K562 (cell line): ENCODE data around the gene P3H1. TPM values are rescaled to one million over a fixed set of nuclear protein-coding genes. Genes with fewer than 3 reads are reported as not detected.

Source experiments
- BDP1 ChIP-seq: IDR thresholded peaks from 3 replicates; pipeline ENCODE4 v1.6.1; 2011; ENCODE audit not compliant: insufficient read length, insufficient read depth
- HDAC1 ChIP-seq, 2 experiments: fragments of 450-650 bp; IDR thresholded peaks; 2 replicates each; pipeline ENCODE4 v1.6.1; 2016 to 2017; ENCODE audit warnings: inconsistent platforms in 1 of 2, mild to moderate bottlenecking in 1 of 2, moderate library complexity in 1 of 2
- SMARCA4 ChIP-seq: fragments of 450-650 bp; IDR thresholded peaks from 2 replicates; pipeline ENCODE4 v1.6.1; 2016
- STAT5B ChIP-seq: fragments of 250-450 bp; sonication (Bioruptor Pico); IDR thresholded peaks from 2 replicates; pipeline ENCODE4 v1.8.0; 2021; ENCODE audit warnings: mild to moderate bottlenecking, inconsistent platforms
- TOE1 ChIP-seq, 2 experiments: fragments of 450-650 bp in 1 of 2; sonication (generic) in 1 of 2; formaldehyde crosslinking in 1 of 2; IDR thresholded peaks; 2 replicates each; pipeline versions ENCODE4 v1.7.1 to v1.8.0; 2016 to 2022; ENCODE audit warnings: borderline replicate concordance in 2 of 2, mild to moderate bottlenecking in 2 of 2, antibody characterized with exemption in 1 of 2, inconsistent platforms in 1 of 2, low read depth in 1 of 2, missing genetic modification reagents in 1 of 2, moderate library complexity in 1 of 2
- WHSC1 ChIP-seq: IDR thresholded peaks from one replicate; pipeline ENCODE4 v1.6.1; 2012; ENCODE audit warnings: low read length, control low read depth, inconsistent platforms
- ZBTB8A ChIP-seq: fragments of 450-650 bp; IDR thresholded peaks from 2 replicates; pipeline ENCODE4 v1.6.1; 2018; ENCODE audit warnings: mild to moderate bottlenecking, moderate library complexity; ENCODE audit not compliant: partially characterized antibody
- ZNF224 ChIP-seq: sonication (generic); formaldehyde crosslinking; IDR thresholded peaks from 2 replicates; pipeline ENCODE4 v1.8.0; 2022; ENCODE audit warnings: mild to moderate bottlenecking, missing genetic modification reagents
- ZNF609 ChIP-seq: sonication (generic); formaldehyde crosslinking; IDR thresholded peaks from 2 replicates; pipeline ENCODE4 v1.8.1; 2023; ENCODE audit warnings: missing genetic modification reagents, mild to moderate bottlenecking, borderline replicate concordance
- ZNF740 ChIP-seq, 3 experiments: fragments of 200-800 bp in 1 of 3; sonication (Bioruptor generic) in 1 of 3; sonication (generic) in 1 of 3; formaldehyde crosslinking in 1 of 3; IDR thresholded peaks; 2 replicates each; pipeline versions ENCODE4 v1.6.1 to v1.8.0; 2016 to 2022; ENCODE audit warnings: mild to moderate bottlenecking in 2 of 3, missing compliant biosample characterization in 2 of 3, missing genetic modification characterization in 2 of 3, missing genetic modification reagents in 1 of 3
- ZNF785 ChIP-seq: fragments of 250-450 bp; sonication (Bioruptor Pico); IDR thresholded peaks from 2 replicates; pipeline ENCODE4 v1.4.0; 2020; ENCODE audit warnings: mild to moderate bottlenecking
- polyA plus RNA-seq, 8 experiments: library from polyadenylated mRNA; depleted of rRNA in 4 of 8; stranded (reverse) in 5 of 8; unstranded in 3 of 8; fragments of >200 nt; fragmentation: Nextera tagmentation in 2 of 8; fragmentation: Illumina TruSeq in 1 of 8; extraction: Ambion mirVana in 2 of 8; extraction: Trizol in 1 of 8; gene quantifications; 2 replicates each; pipeline versions ENCODE4 v1.2.1 to v1.2.3, GENCODE V29; 2011 to 2014; ENCODE audit warnings: inconsistent platforms in 1 of 8, missing spikeins in 1 of 8
- total RNA-seq, 7 experiments: library from RNA; depleted of rRNA in 6 of 7; stranded (reverse); fragments of >200 nt in 6 of 7; fragmentation: Illumina TruSeq in 2 of 7; extraction: Trizol in 2 of 7; gene quantifications; 2 replicates each; pipeline versions ENCODE4 v1.2.1 to v1.2.3, GENCODE V29; 2011 to 2021; ENCODE audit warnings: low replicate concordance in 1 of 7
- TF ChIP-seq, protein P1 (sequence below), 2 experiments: fragments of 450-650 bp; IDR thresholded peaks; 2 replicates each; pipeline ENCODE4 v1.6.1; 2018; ENCODE audit warnings: mild to moderate bottlenecking in 2 of 2, low read depth in 1 of 2; ENCODE audit not compliant: partially characterized antibody in 2 of 2
- TF ChIP-seq, protein P2 (sequence below): sonication (generic); formaldehyde crosslinking; IDR thresholded peaks from 2 replicates; pipeline ENCODE4 v1.8.1; 2023; ENCODE audit warnings: mild to moderate bottlenecking, missing genetic modification reagents

P3H1 gene
- total and polyA plus RNA-seq, 9 of the 15 experiments (the other 6 are each of a cell fraction or from before 2014, with no cell fraction given): 1.7 to 81.7 (median 45.7) TPM

DNA sequence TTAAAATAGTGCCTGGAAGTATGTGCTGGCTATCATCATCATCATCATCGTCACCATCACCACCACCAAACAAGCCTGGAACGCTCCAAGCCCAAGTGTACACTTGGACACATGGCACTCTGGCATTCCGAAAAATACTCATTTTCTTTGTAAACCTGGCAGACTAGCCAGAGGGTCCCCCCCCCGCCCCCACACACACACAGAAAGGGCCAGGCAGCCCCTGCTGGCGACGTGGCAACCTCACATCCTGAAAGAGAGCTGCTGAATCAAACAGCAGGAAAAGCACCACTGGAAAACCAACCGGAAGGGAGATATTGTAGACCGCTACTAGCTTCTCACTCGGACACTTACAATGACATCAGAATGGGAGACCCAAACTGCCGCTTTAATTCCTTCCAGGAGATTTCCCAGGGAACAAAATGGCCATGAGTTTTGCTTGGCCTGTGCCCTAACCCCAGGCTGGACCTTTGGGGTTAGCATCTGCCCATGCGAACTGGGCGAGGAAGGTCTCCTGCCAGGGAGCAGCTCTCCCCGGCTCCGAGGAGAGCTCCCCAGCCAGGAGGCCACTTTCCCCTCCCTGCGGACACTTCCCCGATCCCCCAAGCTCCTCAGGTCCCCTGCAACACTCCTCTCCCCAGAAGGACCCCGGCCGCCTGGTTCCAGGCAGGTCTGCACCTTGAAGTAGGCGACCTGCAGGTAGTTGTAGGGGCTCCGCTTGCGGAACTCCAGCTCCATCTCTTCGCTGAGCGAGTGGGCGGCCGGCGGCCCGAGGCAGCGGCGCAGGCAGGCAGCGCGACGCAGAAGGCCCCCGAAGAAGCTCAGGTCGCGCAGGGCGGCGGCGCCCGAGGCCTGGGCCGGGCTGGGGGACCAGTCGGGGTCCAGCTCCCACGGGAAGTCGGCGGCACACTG lies 742 bp downstream of the P3H1 start (continued):
- TF ChIP-seq, protein P1, sequence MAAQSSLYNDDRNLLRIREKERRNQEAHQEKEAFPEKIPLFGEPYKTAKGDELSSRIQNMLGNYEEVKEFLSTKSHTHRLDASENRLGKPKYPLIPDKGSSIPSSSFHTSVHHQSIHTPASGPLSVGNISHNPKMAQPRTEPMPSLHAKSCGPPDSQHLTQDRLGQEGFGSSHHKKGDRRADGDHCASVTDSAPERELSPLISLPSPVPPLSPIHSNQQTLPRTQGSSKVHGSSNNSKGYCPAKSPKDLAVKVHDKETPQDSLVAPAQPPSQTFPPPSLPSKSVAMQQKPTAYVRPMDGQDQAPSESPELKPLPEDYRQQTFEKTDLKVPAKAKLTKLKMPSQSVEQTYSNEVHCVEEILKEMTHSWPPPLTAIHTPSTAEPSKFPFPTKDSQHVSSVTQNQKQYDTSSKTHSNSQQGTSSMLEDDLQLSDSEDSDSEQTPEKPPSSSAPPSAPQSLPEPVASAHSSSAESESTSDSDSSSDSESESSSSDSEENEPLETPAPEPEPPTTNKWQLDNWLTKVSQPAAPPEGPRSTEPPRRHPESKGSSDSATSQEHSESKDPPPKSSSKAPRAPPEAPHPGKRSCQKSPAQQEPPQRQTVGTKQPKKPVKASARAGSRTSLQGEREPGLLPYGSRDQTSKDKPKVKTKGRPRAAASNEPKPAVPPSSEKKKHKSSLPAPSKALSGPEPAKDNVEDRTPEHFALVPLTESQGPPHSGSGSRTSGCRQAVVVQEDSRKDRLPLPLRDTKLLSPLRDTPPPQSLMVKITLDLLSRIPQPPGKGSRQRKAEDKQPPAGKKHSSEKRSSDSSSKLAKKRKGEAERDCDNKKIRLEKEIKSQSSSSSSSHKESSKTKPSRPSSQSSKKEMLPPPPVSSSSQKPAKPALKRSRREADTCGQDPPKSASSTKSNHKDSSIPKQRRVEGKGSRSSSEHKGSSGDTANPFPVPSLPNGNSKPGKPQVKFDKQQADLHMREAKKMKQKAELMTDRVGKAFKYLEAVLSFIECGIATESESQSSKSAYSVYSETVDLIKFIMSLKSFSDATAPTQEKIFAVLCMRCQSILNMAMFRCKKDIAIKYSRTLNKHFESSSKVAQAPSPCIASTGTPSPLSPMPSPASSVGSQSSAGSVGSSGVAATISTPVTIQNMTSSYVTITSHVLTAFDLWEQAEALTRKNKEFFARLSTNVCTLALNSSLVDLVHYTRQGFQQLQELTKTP (IDR thresholded peaks at IDR 0.05; ENCODE audit: low read depth in 1 of 2, partially characterized antibody in 2 of 2): peak in 1 of 2 experiments; percentile 57
- TF ChIP-seq ZNF740 (CRISPR knock-in tag; IDR thresholded peaks at IDR 0.05): peak; percentile 96
- peak in 1 of 2 experiments; percentile 75; a peak in 2 of 4 replicates for TF ChIP-seq ZNF740 (tag; IDR thresholded peaks at IDR 0.05)
- no peak for TF ChIP-seq WHSC1
- 0 out of 2 replicates have a peak, but pooled peaks have one; percentile 28 for TF ChIP-seq SMARCA4
- TF ChIP-seq HDAC1 (IDR thresholded peaks at IDR 0.05): peak; percentile 48 to 54; a peak in 1 of 4 replicates
- no peak for TF ChIP-seq BDP1
- no peak for TF ChIP-seq ZNF609 (CRISPR knock-in tag)
- TF ChIP-seq ZBTB8A: no peak
- TF ChIP-seq, protein P2, sequence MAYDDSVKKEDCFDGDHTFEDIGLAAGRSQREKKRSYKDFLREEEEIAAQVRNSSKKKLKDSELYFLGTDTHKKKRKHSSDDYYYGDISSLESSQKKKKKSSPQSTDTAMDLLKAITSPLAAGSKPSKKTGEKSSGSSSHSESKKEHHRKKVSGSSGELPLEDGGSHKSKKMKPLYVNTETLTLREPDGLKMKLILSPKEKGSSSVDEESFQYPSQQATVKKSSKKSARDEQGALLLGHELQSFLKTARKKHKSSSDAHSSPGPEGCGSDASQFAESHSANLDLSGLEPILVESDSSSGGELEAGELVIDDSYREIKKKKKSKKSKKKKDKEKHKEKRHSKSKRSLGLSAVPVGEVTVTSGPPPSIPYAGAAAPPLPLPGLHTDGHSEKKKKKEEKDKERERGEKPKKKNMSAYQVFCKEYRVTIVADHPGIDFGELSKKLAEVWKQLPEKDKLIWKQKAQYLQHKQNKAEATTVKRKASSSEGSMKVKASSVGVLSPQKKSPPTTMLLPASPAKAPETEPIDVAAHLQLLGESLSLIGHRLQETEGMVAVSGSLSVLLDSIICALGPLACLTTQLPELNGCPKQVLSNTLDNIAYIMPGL: peak; percentile 71; the same call in 1 of the 2 replicates
- no peak for TF ChIP-seq ZNF785 (CRISPR knock-in tag)
- peak; percentile 66; the same call in 1 of the 2 replicates for TF ChIP-seq TOE1 (IDR thresholded peaks at IDR 0.05; ENCODE audit: borderline replicate concordance)
- no peak for TF ChIP-seq TOE1 (CRISPR knock-in tag; IDR thresholded peaks at IDR 0.05; ENCODE audit: borderline replicate concordance, low read depth)
- TF ChIP-seq ZNF224 (CRISPR knock-in tag): peak; percentile 62; the same call in 1 of the 2 replicates
- no peak for TF ChIP-seq STAT5B (CRISPR knock-in tag)
